ENCODE results near the gene GIPC2.

GRCh38 chr1:78141531-78142231 is 95.9 kb downstream of the GIPC2 start:
- TF ChIP-seq REST (IDR thresholded peaks at IDR 0.05; ENCODE audit: insufficient replicate concordance, low read depth) (no peak), CTCF (IDR thresholded peaks at IDR 0.05; ENCODE audit: insufficient read depth, low read length) (no peak)
